Psoas muscle (tissue), 8 donors: ENCODE data around the gene PPP1R15A. TPM values are rescaled to one million over a fixed set of nuclear protein-coding genes. Genes with fewer than 3 reads are reported as not detected.
"Not testable (repeated sequence)": the region's sequence is repeated elsewhere in the genome, so short reads cannot be mapped to it uniquely, and the experiment has no call there.

Source experiments
- ATAC-seq, 4 donors: fragments of 200-7000 bp; cut with Tn5 transposase; one replicate each; pipeline ENCODE4 v1.9.1; 2020; ENCODE audit warnings: moderate library complexity in 3 of 4, mild to moderate bottlenecking in 2 of 4
- DNase-seq, 2 donors: peaks; one replicate each; pipeline ENCODE4 v3.0.0-alpha.2; 2020
- H3K27ac ChIP-seq: fragments of 200-600 bp; one replicate; pipeline ENCODE4 v1.8.0; 2022
- H3K27me3 ChIP-seq, 3 donors: fragments of 200-600 bp in 1 of 3; one replicate each; pipeline versions ENCODE4 v1.6.1 to v1.8.0; 2013 to 2022; ENCODE audit warnings: low read length in 2 of 3, mild to moderate bottlenecking in 2 of 3, moderate library complexity in 1 of 3; ENCODE audit not compliant: insufficient read depth in 3 of 3
- H3K36me3 ChIP-seq, 2 donors: fragments of 200-600 bp in 1 of 2; one replicate each; pipeline versions ENCODE4 v1.6.1 to v1.8.0; 2013 to 2022; ENCODE audit warnings: low read depth in 1 of 2, mild to moderate bottlenecking in 1 of 2, moderate library complexity in 1 of 2; ENCODE audit not compliant: insufficient read depth in 1 of 2
- H3K4me1 ChIP-seq: fragments of 200-600 bp; one replicate; pipeline ENCODE4 v1.8.0; 2022
- H3K4me3 ChIP-seq: fragments of 200-600 bp; one replicate; pipeline ENCODE4 v1.8.0; 2022; ENCODE audit warnings: mild to moderate bottlenecking
- H3K9me3 ChIP-seq: fragments of 200-600 bp; one replicate; pipeline ENCODE4 v1.8.0; 2022
- WGBS, 3 donors: extraction: QIAGEN DNeasy Blood & Tissue Kit; methylation state at CpG; one replicate each; pipeline versions ENCODE4 v1.1.6 to v1.1.7; 2013; 5-methylcytosine and 5-hydroxymethylcytosine counted together
- intact Hi-C, 2 donors: fragments of 100-400 bp; cut with DNase I; formaldehyde crosslinking; loops; one replicate each; pipeline versions ENCODE4 v1.11.0 to v1.14.2; 2022
- polyA plus RNA-seq, 3 donors: library from polyadenylated mRNA; stranded (reverse); fragments of 200-250 nt; gene quantifications; one replicate each; pipeline ENCODE4 v1.2.3, GENCODE V29; 2013
- total RNA-seq, 4 donors: library from RNA; stranded (reverse); fragmentation: NEBNext Ultra II Directional in 2 of 4; extraction: Animal tissue kit (Norgen Biotek cat#: 25700) in 2 of 4; gene quantifications; one replicate each; pipeline versions ENCODE4 v1.2.1 to v1.2.4, GENCODE V29; 2021 to 2023
- TF ChIP-seq, protein P1 (sequence below): fragments of 200-600 bp; IDR thresholded peaks from one replicate; pipeline ENCODE4 v1.8.0; 2022; ENCODE audit warnings: antibody characterized with exemption
- donor health status: healthy with polysubstance abuse.
- donor health status: DM: no; HTN: no; CAD: no; lungs with moderate emphysema.
- donor health status: Bipolar disorder and iron deficiency.
- donor health status: healthy.
- donor health status: DM: yes; HTN: yes; CAD: no.
- donor health status: DM: no; HTN: no; CAD: no.
- donor health status: DM: no; HTN: no; CAD: no.
- donor health status: DM: yes; HTN: yes; CAD: no.

Gene PPP1R15A
- total and polyA plus RNA-seq, 7 donors: 34.5 to 93.4 (median 61.1) TPM

DNA sequence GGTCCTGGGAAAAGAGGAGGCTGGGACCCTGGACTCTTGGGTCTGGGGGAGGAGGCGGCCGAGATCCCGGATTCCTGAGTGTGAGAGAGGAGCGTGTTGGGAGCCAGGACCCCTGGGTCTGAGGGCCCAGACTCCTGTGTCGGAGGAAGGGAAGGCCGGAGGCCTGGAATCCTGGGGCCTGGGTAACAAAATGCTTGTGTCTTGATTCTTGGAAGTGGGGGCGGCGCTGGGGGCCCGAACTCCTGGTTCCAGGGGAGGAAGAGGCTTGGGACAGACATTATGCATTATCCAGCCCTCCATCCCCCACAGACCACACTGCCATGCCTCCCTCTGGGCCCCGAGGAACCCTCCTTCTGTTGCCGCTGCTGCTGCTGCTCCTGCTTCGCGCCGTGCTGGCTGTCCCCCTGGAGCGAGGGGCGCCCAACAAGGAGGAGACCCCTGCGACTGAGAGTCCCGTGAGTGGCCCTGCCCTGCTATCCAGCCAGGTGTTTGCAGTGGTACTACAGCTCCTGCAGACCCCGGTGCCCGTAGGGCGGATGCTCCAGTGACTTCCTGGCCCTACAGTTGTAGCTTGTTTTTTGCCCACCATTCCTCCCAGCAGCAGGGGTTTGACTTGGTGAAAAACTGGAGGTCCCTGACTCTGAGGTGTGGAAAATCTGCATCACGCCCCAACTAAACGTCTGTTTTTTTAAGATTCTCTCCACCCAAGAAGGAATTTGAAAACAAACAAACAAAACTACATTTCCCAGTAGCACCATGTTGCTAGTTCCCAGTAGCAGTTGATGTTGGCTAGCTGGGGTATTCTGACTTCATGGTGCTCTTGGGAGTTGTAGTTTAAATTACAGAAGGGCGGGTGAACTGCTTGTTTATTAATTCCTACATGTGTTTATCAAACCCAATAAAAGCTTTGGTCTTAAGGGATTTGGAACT lies 28.5 kb downstream of the PPP1R15A start:
- Histone ChIP-seq H3K4me3 (peak overlapping the region; percentile 89), H3K36me3 (peaks cover 0 to 36% of the 10 kb centered on the region in 2 donors), H3K27ac (peak overlapping the region; percentile 91), H3K4me1 (peaks cover 22% of the 10 kb centered on the region), H3K9me3 (no peaks in the 10 kb centered on the region), H3K27me3 (peaks cover 0 to under 1% (median 0%) of the 10 kb centered on the region in 3 donors)
- WGBS, 3 donors: 5 to 11% (median 7%) methylated on average over 21 to 24 of the region's 24 CpGs
- DNase-seq (peak in 1 of 2 donors; percentile 64), ATAC-seq (peak in 3 of 4 donors; percentile 27 to 74 (median 52))
- intact Hi-C loops: no loop called here
- TF ChIP-seq, protein P1, sequence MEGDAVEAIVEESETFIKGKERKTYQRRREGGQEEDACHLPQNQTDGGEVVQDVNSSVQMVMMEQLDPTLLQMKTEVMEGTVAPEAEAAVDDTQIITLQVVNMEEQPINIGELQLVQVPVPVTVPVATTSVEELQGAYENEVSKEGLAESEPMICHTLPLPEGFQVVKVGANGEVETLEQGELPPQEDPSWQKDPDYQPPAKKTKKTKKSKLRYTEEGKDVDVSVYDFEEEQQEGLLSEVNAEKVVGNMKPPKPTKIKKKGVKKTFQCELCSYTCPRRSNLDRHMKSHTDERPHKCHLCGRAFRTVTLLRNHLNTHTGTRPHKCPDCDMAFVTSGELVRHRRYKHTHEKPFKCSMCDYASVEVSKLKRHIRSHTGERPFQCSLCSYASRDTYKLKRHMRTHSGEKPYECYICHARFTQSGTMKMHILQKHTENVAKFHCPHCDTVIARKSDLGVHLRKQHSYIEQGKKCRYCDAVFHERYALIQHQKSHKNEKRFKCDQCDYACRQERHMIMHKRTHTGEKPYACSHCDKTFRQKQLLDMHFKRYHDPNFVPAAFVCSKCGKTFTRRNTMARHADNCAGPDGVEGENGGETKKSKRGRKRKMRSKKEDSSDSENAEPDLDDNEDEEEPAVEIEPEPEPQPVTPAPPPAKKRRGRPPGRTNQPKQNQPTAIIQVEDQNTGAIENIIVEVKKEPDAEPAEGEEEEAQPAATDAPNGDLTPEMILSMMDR: no peak

DNA sequence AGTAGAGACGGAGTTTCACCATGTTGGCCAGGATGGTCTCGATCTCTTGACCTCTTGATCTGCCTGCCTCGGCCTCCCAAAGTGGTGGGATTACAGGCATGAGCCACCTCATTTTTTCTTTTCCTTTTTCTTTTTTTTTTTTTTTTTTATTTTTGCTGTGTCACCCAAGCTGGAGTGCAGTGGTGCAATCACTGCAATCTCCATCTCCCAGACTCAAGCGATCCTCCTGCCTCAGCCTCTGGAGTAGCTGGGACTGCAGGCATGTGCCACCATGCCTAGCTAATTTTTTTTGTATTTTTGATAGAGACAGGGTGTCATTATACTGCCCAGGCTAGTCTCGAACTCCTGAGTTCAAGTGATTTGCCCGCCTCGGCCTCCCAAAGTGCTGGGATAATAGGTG lies 30.1 kb downstream of the PPP1R15A start:
- H3K9me3 ChIP-seq, H3K27me3 ChIP-seq, ATAC-seq, intact Hi-C loops, H3K27ac ChIP-seq, DNase-seq: not testable (repeated sequence)
- Histone ChIP-seq H3K36me3 (peaks cover 0 to 51% of the 10 kb centered on the region in 2 donors), H3K4me1 (peaks cover 22% of the 10 kb centered on the region), H3K4me3 (peak overlapping the region; percentile 6)
- 96 to 97% (median 97%) methylated on average over 7 of the region's 7 CpGs for WGBS, 3 donors

DNA sequence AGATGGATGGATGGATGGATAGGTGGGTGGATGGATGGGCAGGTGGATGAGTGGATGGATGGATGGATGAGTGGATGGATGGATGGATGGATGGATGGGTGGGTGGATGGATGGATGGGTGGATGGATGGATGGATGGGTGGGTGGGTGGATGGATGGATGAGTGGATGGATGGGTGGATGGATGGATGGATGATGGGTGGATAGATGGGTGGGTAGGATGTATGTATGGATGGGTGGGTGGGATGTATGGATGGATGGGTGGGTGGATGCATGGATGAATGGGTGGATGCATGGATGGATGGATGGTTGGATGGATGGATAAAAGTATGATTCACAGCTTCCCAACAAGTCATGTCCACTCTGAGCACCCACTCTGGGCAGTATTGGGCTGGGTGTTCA lies 31.6 kb downstream of the PPP1R15A start:
- DNase-seq, H3K27ac ChIP-seq, H3K4me3 ChIP-seq, H3K9me3 ChIP-seq, H3K27me3 ChIP-seq, intact Hi-C loops, ATAC-seq: not testable (repeated sequence)
- Histone ChIP-seq H3K36me3 (peaks cover 0 to 60% of the 10 kb centered on the region in 2 donors), H3K4me1 (peaks cover 22% of the 10 kb centered on the region)

DNA sequence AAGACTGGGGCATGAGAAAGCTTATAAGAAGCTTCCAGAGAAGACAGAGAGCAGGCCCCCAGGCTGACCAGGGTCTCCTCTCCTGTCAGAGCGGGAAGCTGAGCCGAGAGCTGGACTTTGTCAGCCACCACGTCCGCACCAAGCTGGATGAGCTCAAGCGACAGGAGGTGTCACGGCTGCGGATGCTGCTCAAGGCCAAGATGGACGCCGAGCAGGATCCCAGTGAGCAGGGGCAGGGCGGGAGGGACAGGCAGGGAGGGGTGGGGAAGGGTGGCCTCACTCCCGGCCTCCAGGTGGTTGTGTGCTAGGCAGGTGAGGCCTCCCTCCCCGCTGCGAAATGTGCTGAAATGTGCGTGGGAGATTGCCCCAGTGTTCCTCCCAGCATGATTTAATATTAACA lies 33.4 kb downstream of the PPP1R15A start:
- no peaks in the 10 kb centered on the region for H3K9me3 ChIP-seq
- H3K4me1 ChIP-seq: peaks cover 26% of the 10 kb centered on the region
- peak overlapping the region; percentile 55 for H3K27ac ChIP-seq
- 76 to 97% (median 81%) methylated on average over 14 of the region's 14 CpGs for WGBS, 3 donors
- H3K36me3 ChIP-seq: peaks cover 0 to 77% of the 10 kb centered on the region in 2 donors
- TF ChIP-seq, protein P1: no peak
- no peak for ATAC-seq
- intact Hi-C loops: loop anchor here in 1 of 2 donors (5.0 kb wide), 1 partner anchor 47 kb away; the partner anchor contains the start of gene BAX
- no peaks in the 10 kb centered on the region for H3K27me3 ChIP-seq
- no peak overlapping the region for H3K4me3 ChIP-seq
- no peak for DNase-seq

DNA sequence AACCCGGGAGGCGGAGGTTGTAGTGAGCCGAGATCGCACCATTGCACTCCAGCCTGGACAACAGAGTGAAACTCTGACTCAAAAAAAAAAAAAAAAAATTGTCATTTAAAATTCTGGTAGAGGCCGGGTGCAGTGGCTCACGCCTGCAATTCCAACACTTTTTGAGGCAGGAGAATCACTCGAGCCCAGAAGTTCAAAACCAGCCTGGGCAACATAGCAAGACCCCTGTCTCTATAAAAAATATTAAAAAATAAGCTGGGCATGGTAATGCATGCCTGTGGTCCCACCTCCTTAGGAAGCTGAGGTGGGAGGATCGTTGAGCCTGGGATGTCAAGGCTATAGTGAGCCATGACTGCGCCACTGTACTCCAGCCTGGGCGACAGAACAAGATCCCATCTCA lies 34.1 kb downstream of the PPP1R15A start:
- Histone ChIP-seq H3K4me3 (no peak overlapping the region), H3K27me3 (no peaks in the 10 kb centered on the region), H3K27ac (peak overlapping the region; percentile 55), H3K36me3 (peaks cover 0 to 82% of the 10 kb centered on the region in 2 donors), H3K4me1 (peaks cover 25% of the 10 kb centered on the region), H3K9me3 (no peaks in the 10 kb centered on the region)
- TF ChIP-seq, protein P1: no peak
- intact Hi-C loops: loop anchor here in 1 of 2 donors (5.0 kb wide), 1 partner anchor 46 kb away; the partner anchor contains the start of gene BAX
- no peak for ATAC-seq
- 73 to 96% (median 81%) methylated on average over 10 of the region's 10 CpGs for WGBS, 3 donors
- DNase-seq: no peak
